Calu3 (cell line): ENCODE data around the gene ZNFX1. TPM values are rescaled to one million over a fixed set of nuclear protein-coding genes. Genes with fewer than 3 reads are reported as not detected.

ENCODE experiments used
- BruUV-seq: library from RNA; stranded (reverse); fragments of 400-500 nt; replicated peaks from 2 replicates; lab custom pipeline; 2021; lab: Mats Ljungman, UMichigan
- CTCF ChIA-PET: fragments of 300-600 bp; sonication (Branson Sonifier 250); formaldehyde crosslinking; loops from one replicate; lab custom pipeline; 2022; ENCODE audit warnings: antibody characterized with exemption; lab: Charles Lee
- DNase-seq: peaks from one replicate; pipeline ENCODE4 v3.0.0; 2022
- H3K27ac Mint-ChIP-seq: one replicate; pipeline ENCODE4 v1.8.0; 2022; ENCODE audit warnings: mixed read lengths; ENCODE audit not compliant: unreplicated experiment
- H3K27me3 Mint-ChIP-seq: one replicate; pipeline ENCODE4 v1.8.0; 2022; ENCODE audit warnings: mixed read lengths; ENCODE audit not compliant: unreplicated experiment
- H3K36me3 Mint-ChIP-seq: one replicate; pipeline ENCODE4 v1.8.0; 2022; ENCODE audit warnings: mild to moderate bottlenecking, moderate library complexity, mixed read lengths; ENCODE audit not compliant: insufficient read depth, unreplicated experiment
- H3K4me1 Mint-ChIP-seq: one replicate; pipeline ENCODE4 v1.8.0; 2022; ENCODE audit warnings: mild to moderate bottlenecking, low read depth, mixed read lengths; ENCODE audit not compliant: unreplicated experiment
- H3K4me3 Mint-ChIP-seq: one replicate; pipeline ENCODE4 v1.8.0; 2022; ENCODE audit warnings: mild to moderate bottlenecking, low read depth, moderate library complexity, mixed read lengths; ENCODE audit not compliant: unreplicated experiment
- H3K9me3 Mint-ChIP-seq: one replicate; pipeline ENCODE4 v1.8.0; 2022; ENCODE audit warnings: low read depth, mixed read lengths; ENCODE audit not compliant: unreplicated experiment
- intact Hi-C: fragments of 100-400 bp; cut with micrococcal nuclease; formaldehyde crosslinking; loops from one replicate; pipeline ENCODE4 v1.10.0; 2022; ENCODE audit not compliant: unreplicated experiment
- total RNA-seq: library from RNA; stranded (reverse); gene quantifications from 2 replicates; pipeline ENCODE4 v1.2.3, GENCODE V29; 2022
- TF ChIP-seq, protein P1 (sequence below): fragments of 200-600 bp; IDR thresholded peaks from one replicate; pipeline ENCODE4 v1.8.0; 2022; ENCODE audit warnings: antibody characterized with exemption; ENCODE audit not compliant: unreplicated experiment

ZNFX1 gene
- total RNA-seq, 1 experiment from 2014 or later = 94.1 TPM

DNA sequence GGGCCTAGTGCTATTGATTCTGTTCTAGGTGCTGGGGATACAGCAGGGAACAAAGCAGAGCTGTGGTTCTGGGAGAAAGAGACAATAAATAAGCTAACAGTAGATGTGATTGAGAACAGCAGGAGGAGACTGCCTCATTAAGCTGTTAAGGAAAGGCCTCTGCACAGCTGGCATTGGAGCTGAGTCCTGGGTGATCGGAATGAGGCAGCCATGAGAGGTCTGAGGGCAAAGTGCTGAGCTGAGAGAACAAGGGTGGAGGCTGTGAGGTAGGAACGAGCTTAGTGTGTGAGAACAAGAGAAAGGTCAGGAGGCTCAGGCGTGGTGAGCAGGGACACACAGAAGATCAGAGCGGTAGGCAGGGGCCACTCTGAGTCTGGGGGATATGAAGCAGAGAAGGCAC lies 40.3 kb downstream of the ZNFX1 start:
- Mint-ChIP-seq H3K4me1 (no peaks in the 10 kb centered on the region), H3K4me3 (no peak overlapping the region), H3K9me3 (no peaks in the 10 kb centered on the region), H3K27ac (no peak overlapping the region), H3K36me3 (peaks cover 76% of the 10 kb centered on the region), H3K27me3 (no peaks in the 10 kb centered on the region)
- intact Hi-C loops = no loop called here
- DNase-seq = no peak
- CTCF ChIA-PET = interaction anchor here (0.7 to 1.5 kb wide), 4 partner anchors 9 to 105 kb away, joined by 3 to 8 read pairs (median 4); no protein-coding TSS in a partner anchor
- no TSS peak for BruUV-seq
- TF ChIP-seq, protein P1, sequence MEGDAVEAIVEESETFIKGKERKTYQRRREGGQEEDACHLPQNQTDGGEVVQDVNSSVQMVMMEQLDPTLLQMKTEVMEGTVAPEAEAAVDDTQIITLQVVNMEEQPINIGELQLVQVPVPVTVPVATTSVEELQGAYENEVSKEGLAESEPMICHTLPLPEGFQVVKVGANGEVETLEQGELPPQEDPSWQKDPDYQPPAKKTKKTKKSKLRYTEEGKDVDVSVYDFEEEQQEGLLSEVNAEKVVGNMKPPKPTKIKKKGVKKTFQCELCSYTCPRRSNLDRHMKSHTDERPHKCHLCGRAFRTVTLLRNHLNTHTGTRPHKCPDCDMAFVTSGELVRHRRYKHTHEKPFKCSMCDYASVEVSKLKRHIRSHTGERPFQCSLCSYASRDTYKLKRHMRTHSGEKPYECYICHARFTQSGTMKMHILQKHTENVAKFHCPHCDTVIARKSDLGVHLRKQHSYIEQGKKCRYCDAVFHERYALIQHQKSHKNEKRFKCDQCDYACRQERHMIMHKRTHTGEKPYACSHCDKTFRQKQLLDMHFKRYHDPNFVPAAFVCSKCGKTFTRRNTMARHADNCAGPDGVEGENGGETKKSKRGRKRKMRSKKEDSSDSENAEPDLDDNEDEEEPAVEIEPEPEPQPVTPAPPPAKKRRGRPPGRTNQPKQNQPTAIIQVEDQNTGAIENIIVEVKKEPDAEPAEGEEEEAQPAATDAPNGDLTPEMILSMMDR = no peak

DNA sequence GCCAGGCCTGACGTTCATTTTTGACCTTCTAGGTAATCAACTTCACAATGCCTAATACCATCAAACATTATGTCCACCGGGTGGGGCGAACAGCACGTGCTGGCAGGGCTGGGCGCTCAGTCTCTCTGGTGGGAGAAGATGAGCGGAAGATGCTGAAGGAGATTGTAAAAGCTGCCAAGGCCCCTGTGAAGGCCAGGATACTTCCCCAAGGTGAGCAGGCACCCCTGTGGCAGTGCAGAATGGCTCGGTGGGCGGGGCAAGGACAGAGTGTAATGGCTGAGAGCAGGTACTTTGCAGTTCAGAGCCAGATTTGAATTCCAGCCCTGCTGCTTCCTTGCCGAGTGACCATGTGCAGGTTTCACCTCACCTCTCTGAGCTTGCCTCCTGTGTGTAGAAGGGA lies 41.6 kb downstream of the ZNFX1 start:
- Mint-ChIP-seq H3K9me3 (no peaks in the 10 kb centered on the region), H3K4me3 (no peak overlapping the region), H3K27me3 (no peaks in the 10 kb centered on the region), H3K36me3 (peaks cover 75% of the 10 kb centered on the region), H3K27ac (no peak overlapping the region), H3K4me1 (no peaks in the 10 kb centered on the region)
- intact Hi-C loops = no loop called here
- TF ChIP-seq, protein P1 = no peak
- CTCF ChIA-PET = interaction anchor here (1.5 kb wide), 1 partner anchor 104 kb away, joined by 4 read pairs; no protein-coding TSS in a partner anchor
- BruUV-seq = no TSS peak
- no peak for DNase-seq

DNA sequence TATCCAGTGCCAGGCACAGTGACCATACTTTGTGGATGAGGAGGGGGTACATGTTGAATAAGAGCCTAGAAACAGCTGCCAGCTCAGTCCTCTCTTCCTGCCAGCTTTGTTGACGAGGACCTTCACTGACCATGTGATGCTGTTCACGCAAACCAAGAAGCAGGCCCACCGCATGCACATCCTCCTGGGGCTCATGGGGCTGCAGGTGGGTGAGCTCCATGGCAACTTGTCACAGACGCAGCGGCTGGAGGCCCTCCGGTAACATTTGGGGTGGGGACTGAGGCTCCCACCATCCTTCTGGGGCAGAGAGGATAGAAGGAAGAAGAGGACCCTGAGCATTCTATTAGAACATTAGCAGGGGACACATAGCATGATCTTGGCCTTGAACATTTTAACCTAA lies 43.0 kb downstream of the ZNFX1 start:
- peaks cover 80% of the 10 kb centered on the region for H3K36me3 Mint-ChIP-seq
- no peak for DNase-seq
- H3K4me1 Mint-ChIP-seq = no peaks in the 10 kb centered on the region
- no peak overlapping the region for H3K4me3 Mint-ChIP-seq
- TF ChIP-seq, protein P1 = no peak
- no TSS peak for BruUV-seq
- no peaks in the 10 kb centered on the region for H3K9me3 Mint-ChIP-seq
- intact Hi-C loops = no loop called here
- no peak overlapping the region for H3K27ac Mint-ChIP-seq
- no peaks in the 10 kb centered on the region for H3K27me3 Mint-ChIP-seq
- CTCF ChIA-PET = no interaction called here

DNA sequence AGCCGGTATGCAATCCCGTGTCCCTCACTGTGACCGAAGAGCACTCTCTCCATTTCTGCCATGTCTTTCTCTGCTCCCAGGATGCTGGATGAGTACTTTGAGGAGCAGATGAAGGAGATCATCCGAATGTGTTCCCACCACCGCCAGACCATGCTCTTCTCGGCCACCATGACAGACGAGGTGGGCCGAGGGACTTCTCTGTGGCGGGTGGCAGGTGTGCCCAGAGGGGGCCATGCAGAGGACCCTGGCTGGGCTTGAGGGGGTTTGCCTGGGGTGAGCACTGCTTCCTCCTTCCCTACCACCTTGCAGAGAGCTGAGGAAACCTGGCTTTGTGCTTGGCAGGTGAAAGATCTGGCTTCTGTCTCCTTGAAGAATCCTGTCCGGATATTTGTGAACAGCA lies 44.6 kb downstream of the ZNFX1 start:
- BruUV-seq = no TSS peak
- no peak overlapping the region for H3K27ac Mint-ChIP-seq
- DNase-seq = no peak

More for the DNA sequence above, 44.6 kb downstream of the ZNFX1 start:
- intact Hi-C loops = no loop called here
- H3K9me3 Mint-ChIP-seq = no peaks in the 10 kb centered on the region
- H3K36me3 Mint-ChIP-seq = peaks cover 80% of the 10 kb centered on the region
- H3K4me3 Mint-ChIP-seq = no peak overlapping the region
- TF ChIP-seq, protein P1 = no peak
- no peaks in the 10 kb centered on the region for H3K4me1 Mint-ChIP-seq
- H3K27me3 Mint-ChIP-seq = no peaks in the 10 kb centered on the region
- CTCF ChIA-PET = no interaction called here
